Vagina (tissue), 2 donors: ENCODE measurements around the gene FCHO2. TPM values are rescaled to one million over a fixed set of nuclear protein-coding genes. Genes with fewer than 3 reads are reported as not detected.

Experiments used
- DNase-seq, 2 donors: peaks; one replicate each; pipeline ENCODE4 v3.0.0-alpha.2; 2017; ENCODE audit errors: extremely low spot score in 2 of 2
- H3K27ac ChIP-seq: fragments of 200-600 bp; sonication (generic); one replicate; pipeline ENCODE4 v1.5.1; 2019
- H3K27me3 ChIP-seq: fragments of 200-600 bp; sonication (generic); one replicate; pipeline ENCODE4 v1.5.1; 2019
- H3K36me3 ChIP-seq, 2 donors: fragments of 200-600 bp; sonication (generic); one replicate each; pipeline ENCODE4 v1.5.1; 2017 to 2019
- H3K4me1 ChIP-seq: fragments of 200-600 bp; sonication (generic); one replicate; pipeline ENCODE4 v1.5.1; 2019
- H3K4me3 ChIP-seq, 2 donors: fragments of 200-600 bp; sonication (generic); 1 replicate in 1 of 2; 2 replicates in 1 of 2; pipeline ENCODE4 v1.5.1; 2016 to 2019
- H3K9me3 ChIP-seq: fragments of 200-600 bp; sonication (generic); one replicate; pipeline ENCODE4 v1.5.1; 2019
- CTCF ChIP-seq, 3 experiments: fragments of 450-650 bp in 2 of 3; fragments of 200-600 bp in 1 of 3; sonication (generic) in 1 of 3; IDR thresholded peaks; one replicate each; pipeline ENCODE4 v1.5.1; 2017 to 2019; ENCODE audit warnings: antibody characterized with exemption in 3 of 3, mild to moderate bottlenecking in 2 of 3, moderate library complexity in 2 of 3
- POLR2A ChIP-seq, 2 donors: fragments of 450-650 bp; IDR thresholded peaks; one replicate each; pipeline ENCODE4 v1.6.1; 2017; ENCODE audit warnings: antibody characterized with exemption in 2 of 2, mild to moderate bottlenecking in 2 of 2, moderate library complexity in 2 of 2
- POLR2AphosphoS5 ChIP-seq, 2 donors: sonication (generic); formaldehyde crosslinking; IDR thresholded peaks; one replicate each; pipeline ENCODE4 v1.9.0; 2017; ENCODE audit warnings: antibody characterized with exemption in 2 of 2, mild to moderate bottlenecking in 2 of 2, low read depth in 1 of 2; ENCODE audit not compliant: insufficient read depth in 1 of 2
- intact Hi-C: fragments of 100-400 bp; cut with DNase I; formaldehyde crosslinking; loops from one replicate; pipeline ENCODE4 v1.15.1; 2023
- total RNA-seq: library from RNA; depleted of rRNA; stranded (reverse); fragments of >200 nt; gene quantifications from one replicate; pipeline ENCODE4 v1.2.3, GENCODE V29; 2016

The FCHO2 gene
- total RNA-seq, 1 donor from 2014 or later = 32.9 TPM

DNA sequence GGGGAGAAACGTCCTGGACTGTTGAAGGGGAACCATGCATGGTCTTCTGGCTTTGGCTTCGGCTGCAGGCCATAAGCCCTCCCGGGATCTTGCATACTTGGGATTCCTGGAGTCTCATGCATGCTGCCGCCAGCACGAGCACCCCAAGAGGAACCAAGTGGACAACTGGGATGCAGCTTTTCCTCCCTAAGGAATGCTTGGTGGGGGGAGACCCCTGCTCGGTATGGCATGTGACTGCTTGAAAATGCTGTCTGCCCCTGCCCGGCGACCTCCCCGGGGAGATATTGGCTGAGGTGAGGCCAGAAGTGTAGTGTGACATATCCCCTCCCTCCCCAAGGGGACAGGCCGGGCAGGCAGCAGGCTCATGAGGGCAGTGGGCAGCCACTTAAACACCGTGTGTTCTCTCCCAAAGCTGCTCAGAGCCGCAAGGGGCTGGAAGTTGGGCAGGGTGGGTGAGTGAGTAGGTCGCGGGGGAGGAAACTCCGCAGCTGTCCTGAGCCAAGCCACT, 180.3 kb downstream of the FCHO2 start:
- H3K36me3 ChIP-seq = no peaks in the 10 kb centered on the region
- TF ChIP-seq CTCF (IDR thresholded peaks at IDR 0.05) = no peak
- no peak for TF ChIP-seq POLR2A (IDR thresholded peaks at IDR 0.05)
- no peak for TF ChIP-seq POLR2AphosphoS5 (IDR thresholded peaks at IDR 0.05; ENCODE audit: insufficient read depth in 1 of 2, low read depth in 1 of 2)
- no peaks in the 10 kb centered on the region for H3K27me3 ChIP-seq
- no peaks in the 10 kb centered on the region for H3K9me3 ChIP-seq
- H3K27ac ChIP-seq = no peak overlapping the region
- H3K4me1 ChIP-seq = no peaks in the 10 kb centered on the region
- intact Hi-C loops = no loop called here
- no peak overlapping the region for H3K4me3 ChIP-seq
- DNase-seq = no peak

- intact Hi-C loops = no loop called here
- Histone ChIP-seq H3K36me3 (no peaks in the 10 kb centered on the region), H3K27me3 (no peaks in the 10 kb centered on the region), H3K4me3 (no peak overlapping the region), H3K27ac (no peak overlapping the region), H3K9me3 (no peaks in the 10 kb centered on the region), H3K4me1 (no peaks in the 10 kb centered on the region)
- no peak for DNase-seq
- TF ChIP-seq POLR2AphosphoS5 (IDR thresholded peaks at IDR 0.05; ENCODE audit: insufficient read depth in 1 of 2, low read depth in 1 of 2) (no peak), CTCF (IDR thresholded peaks at IDR 0.05) (no peak), POLR2A (IDR thresholded peaks at IDR 0.05) (no peak)
These were observed 182.0 kb downstream of the FCHO2 start for GRCh38 chr5:73137563-73138530.

- no peaks in the 10 kb centered on the region for H3K27me3 ChIP-seq
- no peaks in the 10 kb centered on the region for H3K9me3 ChIP-seq
- H3K27ac ChIP-seq = no peak overlapping the region
- H3K4me3 ChIP-seq = no peak overlapping the region
- TF ChIP-seq POLR2AphosphoS5 (IDR thresholded peaks at IDR 0.05; ENCODE audit: insufficient read depth in 1 of 2, low read depth in 1 of 2) (no peak), CTCF (IDR thresholded peaks at IDR 0.05) (no peak), POLR2A (IDR thresholded peaks at IDR 0.05) (no peak)
- H3K36me3 ChIP-seq = no peaks in the 10 kb centered on the region
- H3K4me1 ChIP-seq = no peaks in the 10 kb centered on the region
- intact Hi-C loops = no loop called here
- DNase-seq = no peak
These were observed 183.6 kb downstream of the FCHO2 start for GRCh38 chr5:73139485-73139884.

Other genes starting within 250 kb of the FCHO2 start
- gene TNPO1, start 139.4 kb upstream of the FCHO2 start, total RNA-seq = 72.7 TPM
- gene TMEM171, start 164.5 kb downstream of the FCHO2 start, total RNA-seq = not detected
- gene TMEM174, start 217.2 kb downstream of the FCHO2 start, total RNA-seq = not detected